SW 1271 (cell line): ENCODE data around the gene SERTAD1.

Experiments used
- DNase-seq, 2 experiments: peaks; one replicate each; lab custom pipeline; 2025; lab: John Stamatoyannopoulos, UW

The SERTAD1 gene

GRCh38 chr19:40400559-40400958 lies 25.2 kb downstream of the SERTAD1 start:
- no peak for DNase-seq

DNA sequence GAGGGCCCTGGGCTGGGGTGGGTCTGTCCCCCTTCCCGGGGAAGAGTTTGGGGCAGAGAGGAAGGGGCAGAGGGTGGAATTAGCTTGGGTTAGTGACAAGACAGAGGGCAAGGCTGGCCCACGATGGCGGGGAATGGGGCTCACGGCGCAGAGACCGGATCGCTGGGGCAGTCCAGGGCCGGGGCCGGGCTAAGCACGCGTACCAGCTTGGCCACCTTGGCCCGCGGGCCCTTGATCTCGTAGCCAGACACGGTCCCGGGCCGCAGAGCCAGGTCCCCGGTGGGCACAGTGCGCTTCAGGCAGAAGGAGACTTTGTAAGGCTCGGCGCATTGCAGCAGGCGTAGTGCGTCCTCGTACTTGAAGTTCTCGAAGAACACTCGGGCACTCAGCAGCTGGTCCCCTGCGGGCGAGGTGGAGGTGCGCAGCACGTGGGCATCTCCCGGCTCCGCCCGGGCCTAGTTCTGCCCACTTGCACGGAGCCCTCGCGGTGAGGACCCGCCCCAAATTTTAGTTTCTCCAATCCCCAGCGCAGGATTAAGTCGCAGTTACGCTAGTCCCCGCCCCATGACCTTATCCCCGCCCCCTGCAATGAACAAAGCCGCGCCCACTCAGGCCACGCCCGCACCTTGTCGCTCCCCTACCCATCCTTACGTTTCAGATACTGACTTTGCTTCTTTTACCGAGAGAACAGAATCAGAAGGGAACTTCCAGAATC lies 27.2 kb downstream of the SERTAD1 start:
- no peak for DNase-seq

DNA sequence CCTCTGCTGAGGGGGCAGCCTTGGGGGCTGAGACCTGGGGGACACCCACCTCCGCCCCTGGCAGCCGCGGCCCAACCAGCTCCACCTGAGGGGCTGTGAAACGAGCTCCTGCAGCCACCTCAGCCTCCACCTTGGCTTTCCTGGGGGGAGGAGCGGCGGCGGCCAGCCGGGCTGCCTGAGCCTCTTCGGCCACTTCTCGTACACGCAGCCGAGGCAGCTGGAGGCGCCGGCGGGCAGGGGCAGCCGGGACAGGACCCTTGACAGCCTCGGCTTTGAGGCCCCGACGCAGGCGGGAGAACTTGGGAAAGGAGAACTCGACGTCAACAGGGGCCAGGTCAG lies 28.3 kb downstream of the SERTAD1 start:
- DNase-seq, result no peak

GRCh38 chr19:40396886-40397567 lies 28.8 kb downstream of the SERTAD1 start:
- no peak for DNase-seq

GRCh38 chr19:40395956-40396355 lies 29.8 kb downstream of the SERTAD1 start:
- no peak for DNase-seq

DNA sequence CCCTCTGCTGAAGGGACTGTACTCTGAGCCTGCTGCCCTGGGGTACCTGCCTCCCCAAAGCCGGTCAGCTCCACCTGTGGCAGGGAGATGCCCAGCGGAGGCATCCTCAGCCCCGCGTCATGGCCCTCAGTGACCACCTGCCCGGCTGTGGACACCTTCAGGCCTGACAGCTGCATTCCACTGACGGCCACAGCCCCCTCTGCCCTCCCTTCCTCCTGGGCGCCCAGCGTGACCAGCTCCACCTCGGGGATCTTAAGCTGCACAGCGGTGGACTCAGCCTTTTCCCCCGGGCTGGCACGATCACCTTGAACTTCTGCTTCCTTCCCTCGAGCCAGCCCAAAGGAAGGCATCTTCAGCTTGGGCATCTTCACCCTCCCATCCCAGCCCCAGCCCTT lies 31.0 kb downstream of the SERTAD1 start:
- DNase-seq, result no peak

- DNase-seq, result no peak
Measured at GRCh38 chr19:40393894-40394815, 31.6 kb downstream of the SERTAD1 start.

DNA sequence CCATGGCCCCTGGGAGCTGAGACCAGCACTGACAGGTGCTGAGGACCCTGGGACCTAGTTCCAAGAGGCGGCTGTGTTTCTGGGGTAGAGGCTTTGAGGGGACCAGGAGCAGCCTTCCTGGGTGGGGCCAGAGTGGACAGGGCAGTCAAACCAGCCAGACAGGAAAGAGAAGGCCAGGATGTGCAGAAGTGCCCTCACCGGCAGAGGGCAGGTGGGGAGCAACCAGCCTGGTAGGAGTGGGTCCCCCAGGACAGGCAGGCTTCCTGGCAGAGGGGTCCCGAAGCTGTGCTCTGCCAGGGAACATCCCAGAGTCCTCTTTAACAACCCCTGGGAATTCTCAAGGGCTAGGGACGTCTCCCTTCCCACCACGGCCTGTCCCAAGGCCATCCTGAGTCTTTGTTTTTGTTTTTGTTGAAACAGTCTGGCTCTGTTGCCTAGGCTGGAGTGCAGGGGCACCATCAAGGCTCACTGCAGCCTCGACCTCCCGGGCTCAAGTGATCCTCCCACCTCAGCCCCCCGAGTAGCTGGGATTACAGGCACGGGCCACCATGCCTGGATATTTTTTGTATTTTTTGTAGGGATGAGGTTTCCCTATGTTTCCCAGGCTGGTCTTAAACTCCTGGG lies 32.8 kb downstream of the SERTAD1 start:
- DNase-seq, result no peak

- no peak for DNase-seq
Measured at GRCh38 chr19:40392123-40392522, 33.7 kb downstream of the SERTAD1 start.

DNA sequence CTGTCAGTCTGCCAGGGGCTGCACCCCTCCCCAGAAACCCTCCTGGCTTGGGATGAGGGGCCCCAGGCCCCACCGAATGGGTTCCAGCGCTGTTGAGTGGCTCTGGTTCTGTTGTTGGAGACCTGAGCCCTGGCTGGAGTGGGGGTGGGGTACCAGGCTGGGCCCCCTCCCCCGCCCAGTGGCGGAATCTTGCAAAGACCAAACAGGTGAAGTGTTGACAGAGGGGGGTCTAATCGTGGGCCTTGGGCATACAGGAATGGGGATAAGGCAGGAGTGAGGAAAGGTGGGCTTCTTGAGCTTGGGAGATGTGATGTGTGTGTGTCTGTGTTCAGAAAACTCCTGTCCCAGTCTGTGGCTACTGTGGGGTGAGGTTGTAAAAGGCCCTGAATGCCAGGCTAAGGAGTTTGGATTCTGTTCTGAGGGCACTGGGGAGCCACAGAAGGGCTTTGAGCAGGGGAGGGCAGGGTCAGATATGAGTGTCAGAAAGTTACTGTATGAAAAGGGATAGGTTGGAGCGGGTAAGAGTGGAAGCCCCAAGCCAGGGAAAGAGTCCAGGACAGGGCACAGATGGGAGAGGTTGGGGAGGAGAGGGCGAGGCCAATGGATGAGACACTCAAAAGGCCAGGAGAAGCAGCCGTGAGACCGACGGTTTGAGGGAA lies 35.6 kb downstream of the SERTAD1 start, which contains the start of gene HIPK4:
Gene HIPK4 (minus strand): TSS at position 98 of the 659 bp plus-strand sequence. CDS start 279 bp downstream, outside the sequence.
- DNase-seq, result no peak

DNA sequence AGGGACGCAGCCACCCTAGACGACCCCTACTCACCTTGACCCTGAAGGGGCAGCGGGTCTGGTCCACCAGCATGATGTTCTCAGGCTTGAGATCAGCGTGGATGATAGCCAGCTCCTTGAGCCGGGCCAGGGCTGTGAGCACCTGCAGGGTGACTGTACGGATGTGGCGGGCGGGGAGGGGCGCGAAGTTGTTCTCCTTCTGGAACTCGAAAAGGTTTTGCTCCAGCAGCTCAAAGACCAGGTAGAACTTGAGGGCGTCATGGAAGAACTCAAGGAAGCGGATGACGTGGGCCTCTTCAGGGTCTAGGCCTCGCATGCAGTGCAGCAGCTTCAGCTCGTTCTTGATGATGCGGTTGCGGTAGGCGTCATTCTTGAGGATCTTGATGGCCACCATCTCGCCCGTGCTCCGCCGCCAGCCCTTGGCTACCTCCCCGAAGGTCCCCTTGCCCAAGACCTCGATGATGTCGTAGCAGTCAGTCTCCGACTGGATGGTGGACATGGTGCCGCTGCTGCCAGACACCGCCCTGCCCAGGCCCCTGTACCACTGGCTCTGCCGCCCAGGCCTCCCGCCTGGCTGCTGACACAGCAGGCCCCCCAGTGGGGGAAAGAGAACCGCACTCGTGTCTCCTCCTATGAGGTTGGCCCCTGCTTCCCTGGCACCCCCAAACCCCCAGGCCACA lies 36.2 kb downstream of the SERTAD1 start:
- no peak for DNase-seq

- no peak for DNase-seq
Measured at GRCh38 chr19:40388481-40388880, 37.3 kb downstream of the SERTAD1 start.

GRCh38 chr19:40387155-40387554 lies 38.6 kb downstream of the SERTAD1 start:
- DNase-seq, result no peak

- DNase-seq, result no peak
Measured at GRCh38 chr19:40383668-40384248, 42.0 kb downstream of the SERTAD1 start.

DNA sequence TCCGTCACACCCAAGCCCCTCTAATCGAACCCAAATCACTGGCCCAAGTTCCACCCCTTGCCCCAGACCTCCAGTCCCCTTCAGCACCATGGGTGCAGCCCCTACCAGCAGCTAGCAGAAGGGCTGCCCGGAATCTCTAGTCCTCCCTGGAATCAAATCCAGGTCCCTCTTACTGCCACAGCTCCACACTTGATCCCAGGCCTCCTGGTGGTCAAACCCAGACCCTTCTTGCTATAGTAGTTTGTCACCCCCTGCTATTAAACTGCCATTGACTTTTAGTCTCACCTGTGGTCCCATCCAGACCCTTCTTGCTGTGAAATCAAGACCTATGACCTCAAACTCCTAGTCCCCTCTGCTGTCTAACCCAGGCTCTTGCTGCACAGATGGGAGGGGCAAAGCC lies 44.5 kb downstream of the SERTAD1 start:
- DNase-seq, result peak in 1 of 2 experiments; percentile 4

- no peak for DNase-seq
Measured at GRCh38 chr19:40380199-40381037, 45.4 kb downstream of the SERTAD1 start.

DNA sequence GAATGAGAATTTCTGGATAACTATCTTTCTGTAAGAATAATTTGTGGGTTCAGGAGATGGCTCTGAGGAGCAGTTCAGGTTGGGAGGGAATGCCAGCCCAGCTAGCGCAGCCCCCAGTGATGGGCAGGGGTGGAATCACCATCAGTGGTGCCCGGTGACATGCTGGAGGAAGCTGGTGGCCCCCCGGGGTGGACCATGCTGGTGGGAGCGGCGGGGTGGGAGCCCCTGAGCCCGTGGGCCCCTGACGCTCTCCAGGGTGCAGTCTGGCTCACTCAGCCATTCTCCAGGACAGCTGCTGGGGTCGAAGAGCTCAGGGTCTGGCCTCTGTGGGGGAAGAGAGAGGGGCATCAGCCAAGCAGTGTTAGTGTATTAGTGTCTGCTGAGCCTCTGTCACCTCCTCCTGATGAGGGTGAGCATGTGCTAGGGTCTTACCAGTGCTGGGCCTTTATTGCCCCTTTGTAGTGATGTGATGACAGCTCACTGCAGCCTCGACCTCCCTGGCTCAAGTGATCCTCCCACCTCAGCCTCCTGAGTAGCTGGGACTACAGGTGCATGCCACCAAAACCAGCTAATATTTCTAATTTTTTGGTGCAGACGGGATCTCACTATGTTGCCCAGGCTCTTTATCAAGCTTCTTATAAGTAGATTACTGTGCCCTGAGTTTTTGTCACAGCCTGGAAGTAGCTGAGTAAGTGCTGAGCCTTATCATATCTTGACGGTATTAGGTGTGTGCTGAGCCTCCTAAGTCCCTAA lies 46.2 kb downstream of the SERTAD1 start:
- DNase-seq, result no peak

GRCh38 chr19:40378509-40378908 lies 47.3 kb downstream of the SERTAD1 start:
- DNase-seq, result no peak

GRCh38 chr19:40377876-40378385 lies 47.9 kb downstream of the SERTAD1 start:
- DNase-seq, result no peak
